Activated CD4-positive, alpha-beta T cell treated with anti-CD3 and anti-CD28 coated beads, Interleukin-2, amount 10 ng/mL, durations not matched to agents 24 days and 14 days (primary cell): Measurements from ENCODE around the gene DNAJB14. TPM values are rescaled to one million over a fixed set of nuclear protein-coding genes. Genes with fewer than 3 reads are reported as not detected.

Experiments
- DNase-seq: peaks from one replicate; pipeline ENCODE4 v3.0.0; 2022
- H3K27ac Mint-ChIP-seq: one replicate; pipeline ENCODE4 v1.8.0; 2022; ENCODE audit warnings: mild to moderate bottlenecking, mixed read lengths
- H3K27me3 Mint-ChIP-seq: one replicate; pipeline ENCODE4 v1.8.0; 2022; ENCODE audit warnings: mixed read lengths
- H3K36me3 Mint-ChIP-seq: one replicate; pipeline ENCODE4 v1.8.0; 2022; ENCODE audit warnings: low read depth, mild to moderate bottlenecking, mixed read lengths
- H3K4me1 Mint-ChIP-seq: one replicate; pipeline ENCODE4 v1.8.0; 2021; ENCODE audit warnings: mixed read lengths
- H3K4me3 Mint-ChIP-seq: one replicate; pipeline ENCODE4 v1.8.0; 2022; ENCODE audit warnings: mild to moderate bottlenecking, moderate library complexity, mixed read lengths
- H3K9me3 Mint-ChIP-seq: one replicate; pipeline ENCODE4 v1.8.0; 2021; ENCODE audit warnings: mixed read lengths
- intact Hi-C: fragments of 100-400 bp; cut with micrococcal nuclease; formaldehyde crosslinking; loops from one replicate; pipeline ENCODE4 v1.15.1; 2023
- total RNA-seq: library from RNA; stranded (reverse); gene quantifications from 2 replicates; pipeline ENCODE4 v1.2.3, GENCODE V29; 2022

DNAJB14 gene
- total RNA-seq, 1 donor from 2014 or later = 49.2 TPM

GRCh38 chr4:99852199-99852749 lies 94.1 kb downstream of the DNAJB14 start:
- Mint-ChIP-seq H3K27ac (peak overlapping the region; percentile 98), H3K4me3 (peak overlapping the region; percentile 79), H3K36me3 (peaks cover 55% of the 10 kb centered on the region), H3K4me1 (peaks cover 83% of the 10 kb centered on the region), H3K27me3 (no peaks in the 10 kb centered on the region), H3K9me3 (peaks cover 5% of the 10 kb centered on the region)
- DNase-seq = no peak
- intact Hi-C loops = loop anchor here (1.0 to 10.0 kb wide), 4 partner anchors 42 to 1673 kb away; partner anchors contain the start of genes EIF4E, LAMTOR3 and PPP3CA

- peak overlapping the region; percentile 58 for H3K4me3 Mint-ChIP-seq
- H3K36me3 Mint-ChIP-seq = peaks cover 36% of the 10 kb centered on the region
Observed at GRCh38 chr4:99848591-99849001, 97.8 kb downstream of the DNAJB14 start.

GRCh38 chr4:99847362-99847976 lies 98.9 kb downstream of the DNAJB14 start:
- intact Hi-C loops = loop anchor here (1.0 to 10.0 kb wide), 10 partner anchors 9 to 1363 kb away; partner anchors contain the start of genes DAPP1 and LAMTOR3
- no peaks in the 10 kb centered on the region for H3K27me3 Mint-ChIP-seq
- no peaks in the 10 kb centered on the region for H3K9me3 Mint-ChIP-seq
- DNase-seq = peak; percentile 84
- peak overlapping the region; percentile 92 for H3K27ac Mint-ChIP-seq
- H3K4me1 Mint-ChIP-seq = peaks cover 67% of the 10 kb centered on the region
- H3K4me3 Mint-ChIP-seq = peak overlapping the region; percentile 58
- H3K36me3 Mint-ChIP-seq = peaks cover 37% of the 10 kb centered on the region

More at GRCh38 chr4:99848591-99849001, 97.8 kb downstream of the DNAJB14 start:
- DNase-seq = peak; percentile 80
- Mint-ChIP-seq H3K27ac (peak overlapping the region; percentile 92), H3K9me3 (no peaks in the 10 kb centered on the region), H3K27me3 (no peaks in the 10 kb centered on the region), H3K4me1 (peaks cover 75% of the 10 kb centered on the region)
- intact Hi-C loops = loop anchor here (5.0 to 10.0 kb wide), 6 partner anchors 341 to 1364 kb away; no protein-coding TSS in a partner anchor

- intact Hi-C loops = loop anchor here (1.0 to 10.0 kb wide), 10 partner anchors 9 to 1362 kb away; partner anchors contain the start of genes DAPP1 and LAMTOR3
- peak; percentile 50 for DNase-seq
- peaks cover under 1% of the 10 kb centered on the region for H3K9me3 Mint-ChIP-seq
- peaks cover 41% of the 10 kb centered on the region for H3K36me3 Mint-ChIP-seq
- peak overlapping the region; percentile 92 for H3K27ac Mint-ChIP-seq
- peaks cover 64% of the 10 kb centered on the region for H3K4me1 Mint-ChIP-seq
- no peaks in the 10 kb centered on the region for H3K27me3 Mint-ChIP-seq
- H3K4me3 Mint-ChIP-seq = peak overlapping the region; percentile 69
Observed at GRCh38 chr4:99846891-99847290, 99.5 kb downstream of the DNAJB14 start.

Other genes with a start within 250 kb of the DNAJB14 start
- 28.4 and 29.5 TPM in 2 replicates for gene DAPP1, start 129.8 kb downstream of the DNAJB14 start, total RNA-seq
- 28.0 and 32.8 TPM in 2 replicates for gene LAMTOR3, start 52.2 kb downstream of the DNAJB14 start, total RNA-seq
- gene H2AZ1, start 3.7 kb upstream of the DNAJB14 start, total RNA-seq = 477 TPM in 2 replicates
- gene DDIT4L, start 243.8 kb upstream of the DNAJB14 start, total RNA-seq = 0.56 and 0.76 TPM in 2 replicates